DMS53 treated with DMSO at 0.1 percent for 48 hours (cell line): ENCODE results near the gene SPACDR.
"Not testable (repeated sequence)": the region's sequence is repeated elsewhere in the genome, so short reads cannot be mapped to it uniquely, and the experiment has no call there.

ENCODE experiments used
- DNase-seq: peaks from one replicate; lab custom pipeline; 2025; ENCODE audit not compliant: unreplicated experiment; lab: John Stamatoyannopoulos, UW

The SPACDR gene

GRCh38 chr7:100464210-100464660 is at the start of gene SPACDR:
TSS of gene SPACDR (minus strand) at chr7:100464260. CDS start at chr7:100464025, 235 bp downstream.
- DNase-seq = no peak

- no peak for DNase-seq
Measured at GRCh38 chr7:100513212-100513810, 49.3 kb upstream of the SPACDR start.

GRCh38 chr7:100510437-100511239 is 46.6 kb upstream of the SPACDR start:
- no peak for DNase-seq

- no peak for DNase-seq
Measured at GRCh38 chr7:100509231-100509630, 45.2 kb upstream of the SPACDR start.

GRCh38 chr7:100506356-100506923 is 42.4 kb upstream of the SPACDR start:
- no peak for DNase-seq

- no peak for DNase-seq
Measured at GRCh38 chr7:100504887-100505611, 41.0 kb upstream of the SPACDR start.

GRCh38 chr7:100504031-100504430 is 40.0 kb upstream of the SPACDR start:
- not testable (repeated sequence) for DNase-seq

- DNase-seq = not testable (repeated sequence)
Measured at GRCh38 chr7:100500743-100501142, 36.7 kb upstream of the SPACDR start.

GRCh38 chr7:100496509-100496908 is 32.4 kb upstream of the SPACDR start:
- no peak for DNase-seq

GRCh38 chr7:100493476-100494264 is 29.6 kb upstream of the SPACDR start:
- no peak for DNase-seq

- no peak for DNase-seq
Measured at GRCh38 chr7:100492738-100493475, 28.8 kb upstream of the SPACDR start.

GRCh38 chr7:100491192-100491578 is 27.1 kb upstream of the SPACDR start:
- DNase-seq = no peak

- no peak for DNase-seq
Measured at GRCh38 chr7:100490483-100491191, 26.6 kb upstream of the SPACDR start.

GRCh38 chr7:100489824-100490223 is 25.8 kb upstream of the SPACDR start:
- DNase-seq = peak; percentile 99

- no peak for DNase-seq
Measured at GRCh38 chr7:100489121-100489520, 25.1 kb upstream of the SPACDR start.

- no peak for DNase-seq
Measured at GRCh38 chr7:100488333-100489095, 24.5 kb upstream of the SPACDR start.

GRCh38 chr7:100486753-100487446 is 22.8 kb upstream of the SPACDR start:
- no peak for DNase-seq

GRCh38 chr7:100486111-100486636 is 22.1 kb upstream of the SPACDR start:
- no peak for DNase-seq
